H1 (cell line): Measurements from ENCODE around the gene POLR3A. TPM values are rescaled to one million over a fixed set of nuclear protein-coding genes. Genes with fewer than 3 reads are reported as not detected.

Source experiments
- CTCF ChIA-PET: fragments of 300-600 bp; sonication (Branson Sonifier 250); formaldehyde crosslinking; loops from one replicate; lab custom pipeline; 2021; ENCODE audit not compliant: partially characterized antibody; lab: Charles Lee
- POLR2A ChIA-PET: fragments of 300-600 bp; sonication (Branson Sonifier 250); formaldehyde crosslinking; loops from one replicate; lab custom pipeline; 2021; ENCODE audit warnings: inconsistent platforms; ENCODE audit not compliant: partially characterized antibody; lab: Charles Lee
- DNase-seq, 2 experiments: peaks; one replicate each; pipeline versions ENCODE4 v3.0.0 to v3.0.0-alpha.2; 2010 to 2022; ENCODE audit warnings: low spot score in 2 of 2, low read depth in 1 of 2, mixed read lengths in 1 of 2
- FAIRE-seq: peaks from 2 replicates; lab custom pipeline; 2011; peaks lifted over from hg19 to GRCh38; lab: Jason Lieb, UNC
- H2AFZ ChIP-seq: 2 replicates; pipeline ENCODE4 v1.8.1; 2012; ENCODE audit warnings: low read length, inconsistent platforms
- H2AK5ac ChIP-seq: 2 replicates; pipeline ENCODE4 v1.6.1; 2013; ENCODE audit warnings: low read depth, low read length
- H2BK120ac ChIP-seq: replicated peaks from 2 replicates; pipeline ENCODE3; 2013; ENCODE audit warnings: low read depth, low read length, inconsistent platforms
- H2BK12ac ChIP-seq: 2 replicates; pipeline ENCODE4 v1.6.1; 2013; ENCODE audit warnings: low read depth, low read length
- H2BK15ac ChIP-seq: 2 replicates; pipeline ENCODE4 v1.6.1; 2013; ENCODE audit warnings: low read length
- H2BK20ac ChIP-seq: 2 replicates; pipeline ENCODE4 v1.6.1; 2013; ENCODE audit warnings: low read length
- H2BK5ac ChIP-seq: 2 replicates; pipeline ENCODE4 v1.6.1; 2013; ENCODE audit warnings: low read depth, low read length
- H3K14ac ChIP-seq: 2 replicates; pipeline ENCODE4 v1.6.1; 2013; ENCODE audit warnings: inconsistent platforms; ENCODE audit not compliant: insufficient read length
- H3K18ac ChIP-seq: 2 replicates; pipeline ENCODE4 v1.6.1; 2013; ENCODE audit warnings: low read length; ENCODE audit errors: extremely low read depth
- H3K23ac ChIP-seq: 2 replicates; pipeline ENCODE4 v1.6.1; 2013; ENCODE audit warnings: inconsistent platforms; ENCODE audit not compliant: insufficient read length
- H3K23me2 ChIP-seq: 2 replicates; pipeline ENCODE4 v1.6.1; 2013; ENCODE audit warnings: low read depth, low read length
- H3K27ac ChIP-seq: 2 replicates; pipeline ENCODE4 v1.6.1; 2011; ENCODE audit warnings: low read depth, low read length, inconsistent platforms
- H3K27me3 ChIP-seq, 4 experiments: replicated peaks in 1 of 4; 1 replicate in 1 of 4; 2 replicates in 3 of 4; pipeline versions ENCODE4 v1.6.1 to v1.8.1; 2011 to 2013; ENCODE audit warnings: low read length in 3 of 4, mild to moderate bottlenecking in 3 of 4, inconsistent platforms in 2 of 4, mixed read lengths in 2 of 4, moderate library complexity in 1 of 4; ENCODE audit not compliant: control insufficient read depth in 3 of 4, insufficient read depth in 3 of 4; ENCODE audit errors: extremely low read depth in 1 of 4
- H3K36me3 ChIP-seq, 4 experiments: 2 replicates each; pipeline versions ENCODE4 v1.6.1 to v1.8.1; 2011 to 2013; ENCODE audit warnings: mild to moderate bottlenecking in 4 of 4, low read length in 3 of 4, moderate library complexity in 2 of 4, control low read depth in 1 of 4, inconsistent platforms in 1 of 4; ENCODE audit not compliant: insufficient read depth in 4 of 4, control insufficient read depth in 2 of 4
- H3K4ac ChIP-seq: replicated peaks from 2 replicates; pipeline ENCODE3; 2013; ENCODE audit warnings: low read length, low read depth, mixed read lengths, inconsistent platforms; ENCODE audit not compliant: insufficient read length
- H3K4me1 ChIP-seq, 4 experiments: replicated peaks in 1 of 4; 1 replicate in 1 of 4; 2 replicates in 3 of 4; pipeline versions ENCODE4 v1.6.1 to v1.8.1; 2011 to 2013; ENCODE audit warnings: low read length in 3 of 4, inconsistent platforms in 2 of 4, mixed read lengths in 1 of 4; ENCODE audit not compliant: insufficient read depth in 4 of 4, control insufficient read depth in 3 of 4
- H3K4me2 ChIP-seq, 2 experiments: 2 replicates each; pipeline versions ENCODE4 v1.6.1 to v1.8.1; 2011 to 2013; ENCODE audit warnings: low read depth in 2 of 2, low read length in 2 of 2, control low read depth in 1 of 2, inconsistent platforms in 1 of 2, mild to moderate bottlenecking in 1 of 2; ENCODE audit not compliant: insufficient read depth in 1 of 2
- H3K4me3 ChIP-seq, 4 experiments: fragments of 200-600, 300-600 bp in 1 of 4; sonication (generic), shearing (Covaris generic), sonication (Bioruptor Twin) in 1 of 4; 2 replicates each; pipeline versions ENCODE4 v1.5.1 to v1.8.1; 2011 to 2016; ENCODE audit warnings: low read length in 4 of 4, low read depth in 3 of 4, control low read depth in 2 of 4, inconsistent platforms in 2 of 4, mild to moderate bottlenecking in 2 of 4, mixed read lengths in 1 of 4, moderate library complexity in 1 of 4; ENCODE audit not compliant: insufficient read depth in 2 of 4; ENCODE audit errors: extremely low read depth in 1 of 4
- H3K56ac ChIP-seq: replicated peaks from 2 replicates; pipeline ENCODE3; 2013; ENCODE audit warnings: low read depth, mild to moderate bottlenecking, mixed read lengths, low read length, inconsistent platforms; ENCODE audit not compliant: insufficient read length
- H3K79me1 ChIP-seq: 2 replicates; pipeline ENCODE4 v1.6.1; 2013; ENCODE audit warnings: low read depth, low read length, control low read depth
- H3K79me2 ChIP-seq, 2 experiments: 2 replicates each; pipeline versions ENCODE4 v1.6.1 to v1.8.1; 2012 to 2013; ENCODE audit warnings: low read length in 2 of 2, mild to moderate bottlenecking in 2 of 2, inconsistent platforms in 1 of 2; ENCODE audit not compliant: insufficient read depth in 2 of 2, control insufficient read depth in 1 of 2
- H3K9ac ChIP-seq, 4 experiments: replicated peaks in 1 of 4; 1 replicate in 1 of 4; 2 replicates in 3 of 4; pipeline versions ENCODE4 v1.6.1 to v1.8.1; 2011 to 2013; ENCODE audit warnings: low read depth in 3 of 4, low read length in 3 of 4, control low read depth in 2 of 4, mild to moderate bottlenecking in 2 of 4, moderate library complexity in 2 of 4, inconsistent platforms in 1 of 4; ENCODE audit errors: extremely low read depth in 1 of 4
- H3K9me3 ChIP-seq, 2 experiments: 2 replicates each; pipeline versions ENCODE4 v1.6.1 to v1.8.1; 2012 to 2013; ENCODE audit warnings: mild to moderate bottlenecking in 2 of 2, moderate library complexity in 2 of 2, control low read depth in 1 of 2, inconsistent platforms in 1 of 2, low read depth in 1 of 2, low read length in 1 of 2, mixed read lengths in 1 of 2; ENCODE audit not compliant: insufficient read depth in 2 of 2
- H4K20me1 ChIP-seq, 2 experiments: replicated peaks in 1 of 2; 2 replicates each; pipeline versions ENCODE3 to v1.8.1; 2011 to 2013; ENCODE audit warnings: inconsistent platforms in 2 of 2, low read length in 2 of 2, mild to moderate bottlenecking in 1 of 2; ENCODE audit not compliant: insufficient read depth in 2 of 2, control insufficient read depth in 1 of 2
- H4K5ac ChIP-seq: 2 replicates; pipeline ENCODE4 v1.6.1; 2013; ENCODE audit warnings: low read length, low read depth, mixed read lengths, inconsistent platforms; ENCODE audit not compliant: insufficient read length
- H4K8ac ChIP-seq: 2 replicates; pipeline ENCODE4 v1.8.0; 2013; ENCODE audit warnings: mild to moderate bottlenecking, moderate library complexity, low read length, inconsistent platforms; ENCODE audit not compliant: insufficient read depth; ENCODE audit errors: extremely low read depth
- H4K91ac ChIP-seq: replicated peaks from 2 replicates; pipeline ENCODE3; 2013; ENCODE audit warnings: low read length, mixed read lengths, inconsistent platforms; ENCODE audit not compliant: insufficient read length
- NRF1 ChIP-seq: IDR thresholded peaks from 2 replicates; pipeline ENCODE4 v1.6.1; 2011; ENCODE audit warnings: mild to moderate bottlenecking, low read depth, low read length, improper control_type of control experiment
- WGBS, 2 experiments: shearing (Covaris generic) in 1 of 2; methylation state at CpG; one replicate each; pipeline versions ENCODE4 v1.1.6 to v1.1.7; 2013 to 2015; ENCODE audit warnings: low lambda C conversion rate in 2 of 2, mixed read lengths in 2 of 2, inconsistent platforms in 1 of 2, low coverage in 1 of 2, missing lambda C conversion rate in 1 of 2; ENCODE audit not compliant: insufficient replicate concordance in 2 of 2, insufficient coverage in 1 of 2, insufficient read length in 1 of 2; ENCODE audit errors: extremely low coverage in 1 of 2, missing lambda C conversion rate in 1 of 2; 5-methylcytosine and 5-hydroxymethylcytosine counted together
- polyA plus RNA-seq, 7 experiments: library from polyadenylated mRNA; depleted of rRNA in 3 of 7; stranded (reverse) in 5 of 7; unstranded in 2 of 7; fragments of >200 nt in 5 of 7; fragments of 200-250 nt in 2 of 7; gene quantifications; 1 replicate in 5 of 7; 2 replicates in 1 of 7; 4 replicates in 1 of 7; pipeline versions ENCODE4 v1.2.1 to v1.2.3, GENCODE V29; 2011 to 2013; ENCODE audit warnings: missing spikeins in 2 of 7, mixed read lengths in 2 of 7
- total RNA-seq: library from RNA; stranded (reverse); fragmentation: NEBNext Ultra II Directional; extraction: Animal tissue kit (Norgen Biotek cat#: 25700); gene quantifications from 2 replicates; pipeline ENCODE4 v1.2.1, GENCODE V29; 2021

The POLR3A gene
- total and polyA plus RNA-seq, 2 of the 8 experiments (the other 6 are each of a cell fraction or from before 2014, with no cell fraction given) = 11.3 to 38.6 TPM

DNA sequence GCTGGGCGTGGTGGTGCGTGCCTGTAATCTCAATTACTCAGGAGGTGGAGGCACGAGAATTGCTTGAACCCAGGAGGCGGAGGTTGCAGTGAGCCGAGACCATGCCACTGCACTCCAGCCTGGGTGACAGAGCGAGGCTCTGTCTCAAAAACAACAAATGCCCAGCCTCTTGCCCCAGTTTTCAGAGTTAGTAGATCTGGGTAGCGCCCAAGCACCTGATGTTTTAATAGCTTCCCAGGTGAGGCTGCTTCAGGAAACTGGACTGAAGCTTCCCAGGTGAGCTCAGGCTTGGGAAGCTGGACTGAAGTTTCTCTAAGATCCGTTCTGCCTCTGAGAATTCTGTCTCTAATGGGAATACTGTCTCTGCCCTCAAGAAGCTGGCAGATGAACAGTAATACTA lies 16.5 kb upstream of the POLR3A start:
- Histone ChIP-seq H3K4me2 (no peak overlapping the region), H3K79me1 (0 out of 2 replicates have a peak, but pooled peaks cover 9% of the 10 kb centered on the region), H2BK120ac (no peak overlapping the region), H2AK5ac (no peak overlapping the region), H2BK15ac (no peak overlapping the region), H3K4ac (no peak overlapping the region), H3K4me3 (no peak overlapping the region), H2BK5ac (no peak overlapping the region), H3K79me2 (peaks cover 0 to 7% of the 10 kb centered on the region in 2 experiments; a peak in 2 of 4 replicates), H2BK12ac (no peak overlapping the region), H3K27ac (no peak overlapping the region), H3K9ac (no peak overlapping the region), H3K23me2 (no peaks in the 10 kb centered on the region; the same call in 1 of the 2 replicates), H4K91ac (no peak overlapping the region), H3K23ac (no peak overlapping the region), H3K36me3 (peaks cover 9 to 23% (median 16%) of the 10 kb centered on the region in 4 experiments), H3K9me3 (no peaks in the 10 kb centered on the region), H2BK20ac (no peak overlapping the region), H4K5ac (no peak overlapping the region), H3K14ac (no peak overlapping the region), H3K56ac (no peak overlapping the region), H4K20me1 (peaks cover 6 to 21% of the 10 kb centered on the region in 2 experiments), H3K4me1 (peaks cover 4 to 6% (median 5%) of the 10 kb centered on the region in 4 experiments; a peak in 6 of 7 replicates), H3K18ac (no peak overlapping the region), H2AFZ (no peak overlapping the region), H3K27me3 (no peaks in the 10 kb centered on the region; a peak in 1 of 7 replicates), H4K8ac (no peak overlapping the region)
- FAIRE-seq = no peak
- DNase-seq = no peak
- ChIA-PET POLR2A (interaction anchor here (0.6 to 4.1 kb wide), 4 partner anchors 9 to 1004 kb away, joined by 4 to 38 read pairs (median 12); partner anchors contain the start of gene RPS24), CTCF (interaction anchor here (0.6 to 5.3 kb wide), 19 partner anchors 18 to 1249 kb away, joined by 3 to 80 read pairs (median 8); no protein-coding TSS in a partner anchor)
- WGBS, 2 experiments = 90% methylated on average over 8 of the region's 8 CpGs; no CpG with 5 or more reads in 1 of the 2 experiments
- TF ChIP-seq NRF1 = no peak
